BE2C (cell line): Measurements from ENCODE around the gene KRT76.

Experiments used
- DNase-seq: peaks from one replicate; pipeline ENCODE4 v3.0.0-alpha.2; 2020
- H3K27me3 ChIP-seq: fragments of 250-450 bp; sonication (Bioruptor Pico); 2 replicates; pipeline ENCODE4 v1.5.1; 2020; ENCODE audit warnings: mild to moderate bottlenecking
- H3K36me3 ChIP-seq: fragments of 250-450 bp; sonication (Bioruptor Pico); 2 replicates; pipeline ENCODE4 v1.5.1; 2020; ENCODE audit warnings: mild to moderate bottlenecking
- H3K4me1 ChIP-seq: fragments of 250-450 bp; sonication (Bioruptor Pico); 2 replicates; pipeline ENCODE4 v1.5.1; 2020
- H3K4me3 ChIP-seq: 2 replicates; pipeline ENCODE4 v1.5.1; 2011; ENCODE audit warnings: low read depth, low read length
- H3K9me3 ChIP-seq: fragments of 250-450 bp; sonication (Bioruptor Pico); 2 replicates; pipeline ENCODE4 v1.5.1; 2020
- CTCF ChIP-seq: IDR thresholded peaks from 2 replicates; pipeline ENCODE4 v1.5.1; 2012; ENCODE audit warnings: mild to moderate bottlenecking, low read depth, low read length

The KRT76 gene

GRCh38 chr12:52792185-52793029 lies 15.3 kb upstream of the KRT76 start:
- no peaks in the 10 kb centered on the region for H3K4me1 ChIP-seq
- no peaks in the 10 kb centered on the region for H3K36me3 ChIP-seq
- TF ChIP-seq CTCF: no peak
- H3K27me3 ChIP-seq: peaks cover 7% of the 10 kb centered on the region; the same call in 1 of the 2 replicates
- no peak for DNase-seq
- H3K9me3 ChIP-seq: no peaks in the 10 kb centered on the region
- H3K4me3 ChIP-seq: no peak overlapping the region

- Histone ChIP-seq H3K27me3 (peaks cover 11% of the 10 kb centered on the region; the same call in 1 of the 2 replicates), H3K9me3 (no peaks in the 10 kb centered on the region)
- TF ChIP-seq CTCF: no peak
These were observed 14.4 kb upstream of the KRT76 start for GRCh38 chr12:52791271-52792184.

GRCh38 chr12:52790427-52791270 lies 13.5 kb upstream of the KRT76 start:
- no peak for DNase-seq
- Histone ChIP-seq H3K36me3 (no peaks in the 10 kb centered on the region), H3K4me1 (no peaks in the 10 kb centered on the region), H3K9me3 (no peaks in the 10 kb centered on the region), H3K27me3 (peaks cover 11% of the 10 kb centered on the region; the same call in 1 of the 2 replicates), H3K4me3 (no peak overlapping the region)
- TF ChIP-seq CTCF: no peak

More at GRCh38 chr12:52791271-52792184, 14.4 kb upstream of the KRT76 start:
- no peak for DNase-seq
- H3K4me3 ChIP-seq: no peak overlapping the region
- H3K36me3 ChIP-seq: no peaks in the 10 kb centered on the region
- no peaks in the 10 kb centered on the region for H3K4me1 ChIP-seq

GRCh38 chr12:52789637-52790426 lies 12.7 kb upstream of the KRT76 start:
- H3K36me3 ChIP-seq: no peaks in the 10 kb centered on the region
- TF ChIP-seq CTCF: no peak
- no peaks in the 10 kb centered on the region for H3K4me1 ChIP-seq
- no peaks in the 10 kb centered on the region for H3K9me3 ChIP-seq
- peaks cover 13% of the 10 kb centered on the region; the same call in 1 of the 2 replicates for H3K27me3 ChIP-seq
- no peak overlapping the region for H3K4me3 ChIP-seq
- DNase-seq: no peak
